ENCODE measurements around the gene CCDC90B. TPM values are rescaled to one million over a fixed set of nuclear protein-coding genes. Genes with fewer than 3 reads are reported as not detected.

Gene CCDC90B
- total RNA-seq, 2 experiments from 2014 or later = 39.3 to 47.4 TPM

- BruUV-seq (replicated peaks) = no TSS peak
- peak; percentile 75 for DNase-seq (ENCODE audit: low spot score)
- POLR2A ChIA-PET = interaction anchor here (0.7 to 1.6 kb wide), 15 partner anchors 9 to 1961 kb away, joined by 3 to 7 read pairs (median 3); partner anchors contain the start of gene DDIAS
Measured at GRCh38 chr11:83292709-83293456, 6.7 kb upstream of the CCDC90B start.

GRCh38 chr11:83287631-83288030 lies 1.5 kb upstream of the CCDC90B start:
- H3K9me2 ChIP-seq (ENCODE audit: insufficient read depth, low read length) = no peaks in the 10 kb centered on the region
- peaks cover 62% of the 10 kb centered on the region for H3K4me1 ChIP-seq (ENCODE audit: insufficient read depth, low read length, poor library complexity, severe bottlenecking)
- H3K4me2 ChIP-seq (ENCODE audit: low read length) = peak overlapping the region; percentile 95
- peak overlapping the region; percentile 76 for H3K27ac ChIP-seq (ENCODE audit: low read depth, low read length, poor library complexity, severe bottlenecking)
- H3K9me3 ChIP-seq (ENCODE audit: low read length) = no peaks in the 10 kb centered on the region; the same call in 1 of the 2 replicates
- TF ChIP-seq CTCF (conservative IDR thresholded peaks at IDR 0.05; ENCODE audit: low read length) = no peak
- TF ChIP-seq EZH2phosphoT487 (IDR thresholded peaks at IDR 0.05; ENCODE audit: borderline replicate concordance, low read depth, low read length) = no peak
- peak; percentile 89 for DNase-seq (ENCODE audit: low spot score)
- intact Hi-C loops (cut with micrococcal nuclease; ENCODE audit: unreplicated experiment) = loop anchor here (2.0 to 10.0 kb wide), 5 partner anchors 215 to 733 kb away; partner anchors contain the start of gene RAB30
- H3K36me3 ChIP-seq (ENCODE audit: insufficient read depth, low read length) = peaks cover 11% of the 10 kb centered on the region
- peak overlapping the region; percentile 1 for H3K4me3 ChIP-seq (ENCODE audit: low read depth, low read length, poor library complexity, severe bottlenecking)
- peaks cover 18% of the 10 kb centered on the region for H3K79me2 ChIP-seq (ENCODE audit: insufficient read depth, low read depth, low read length)
- H4K20me1 ChIP-seq (ENCODE audit: insufficient read depth, low read length) = no peaks in the 10 kb centered on the region; the same call in 1 of the 2 replicates
- BruUV-seq (replicated peaks) = no TSS peak
- POLR2A ChIA-PET = interaction anchor here (1.1 to 1.6 kb wide), 4 partner anchors 11 to 392 kb away, joined by 3 to 5 read pairs (median 4); no protein-coding TSS in a partner anchor
- CTCF ChIA-PET (ENCODE audit: unreplicated experiment) = no interaction called here
- H2AFZ ChIP-seq (ENCODE audit: low read length) = peak overlapping the region; percentile 42; the same call in 1 of the 2 replicates

More at GRCh38 chr11:83292709-83293456, 6.7 kb upstream of the CCDC90B start:
- Histone ChIP-seq H4K20me1 (ENCODE audit: insufficient read depth, low read length) (no peaks in the 10 kb centered on the region), H3K9me2 (ENCODE audit: insufficient read depth, low read length) (no peaks in the 10 kb centered on the region), H2AFZ (ENCODE audit: low read length) (peak overlapping the region; percentile 94; the same call in 1 of the 2 replicates), H3K4me3 (ENCODE audit: low read depth, low read length, poor library complexity, severe bottlenecking) (peak overlapping the region; percentile 50), H3K4me1 (ENCODE audit: insufficient read depth, low read length, poor library complexity, severe bottlenecking) (peaks cover 33% of the 10 kb centered on the region), H3K4me2 (ENCODE audit: low read length) (peak overlapping the region; percentile 73), H3K27ac (ENCODE audit: low read depth, low read length, poor library complexity, severe bottlenecking) (no peak overlapping the region), H3K79me2 (ENCODE audit: insufficient read depth, low read depth, low read length) (no peaks in the 10 kb centered on the region), H3K9me3 (ENCODE audit: low read length) (no peaks in the 10 kb centered on the region; the same call in 1 of the 2 replicates), H3K36me3 (ENCODE audit: insufficient read depth, low read length) (no peaks in the 10 kb centered on the region; the same call in 1 of the 2 replicates)
- CTCF ChIA-PET (ENCODE audit: unreplicated experiment) = interaction anchor here (0.6 to 1.5 kb wide), 7 partner anchors 8 to 544 kb away, joined by 3 to 4 read pairs (median 3); partner anchors contain the start of gene DDIAS
- peak; percentile 87 for TF ChIP-seq CTCF (conservative IDR thresholded peaks at IDR 0.05; ENCODE audit: low read length)
- TF ChIP-seq EZH2phosphoT487 (IDR thresholded peaks at IDR 0.05; ENCODE audit: borderline replicate concordance, low read depth, low read length) = no peak
- intact Hi-C loops (cut with micrococcal nuclease; ENCODE audit: unreplicated experiment) = loop anchor here (5.0 kb wide), 2 partner anchors 429 to 524 kb away; no protein-coding TSS in a partner anchor

All from OCI-LY7 (cell line).